Breast epithelium (tissue), 3 donors: ENCODE measurements around the gene GEN1.

ENCODE experiments used
- CTCF ChIP-seq, 3 donors: fragments of 450-650 bp; IDR thresholded peaks; one replicate each; pipeline ENCODE4 v1.5.1; 2016 to 2017; ENCODE audit warnings: antibody characterized with exemption in 3 of 3, mild to moderate bottlenecking in 3 of 3, moderate library complexity in 3 of 3
- POLR2A ChIP-seq: fragments of 450-650 bp; IDR thresholded peaks from one replicate; pipeline ENCODE4 v1.6.1; 2016; ENCODE audit warnings: antibody characterized with exemption, mild to moderate bottlenecking, moderate library complexity
- POLR2AphosphoS5 ChIP-seq, 3 donors: sonication (generic); formaldehyde crosslinking; IDR thresholded peaks; one replicate each; pipeline ENCODE4 v1.6.1; 2017; ENCODE audit warnings: antibody characterized with exemption in 3 of 3

GRCh38 chr2:17754773-17755425, 961 bp downstream of the GEN1 start:
- TF ChIP-seq CTCF (IDR thresholded peaks at IDR 0.05) (no peak), POLR2A (no peak), POLR2AphosphoS5 (IDR thresholded peaks at IDR 0.05) (no peak)
